ENCODE results near the gene POLE3. TPM values are rescaled to one million over a fixed set of nuclear protein-coding genes. Genes with fewer than 3 reads are reported as not detected.

POLE3 gene
- polyA plus RNA-seq, 3 donors from 2014 or later = 132 to 204 (median 177) TPM

DNA sequence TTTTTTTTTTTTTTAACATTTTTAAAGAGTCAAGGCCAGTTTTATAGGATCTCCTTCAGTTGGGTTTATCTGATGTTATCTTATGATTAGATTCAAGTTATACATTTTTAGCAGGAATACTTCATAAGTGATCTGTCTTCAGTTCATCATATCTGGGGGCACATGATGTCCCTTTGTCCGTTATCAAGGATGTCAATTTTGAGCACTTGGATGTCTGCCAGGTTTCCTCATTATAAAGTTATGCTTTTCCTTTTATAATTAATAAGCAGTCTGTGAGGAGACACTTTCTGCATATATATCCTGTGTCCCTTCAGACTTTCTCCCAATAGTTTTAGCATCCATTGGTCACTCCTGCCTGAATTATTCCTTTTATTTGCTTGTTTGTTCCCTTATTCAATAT is 45.5 kb downstream of the POLE3 start:
- Mint-ChIP-seq H3K27me3 (ENCODE audit: low read depth in 3 of 3) (peaks cover 0 to 4% (median 0%) of the 10 kb centered on the region in 3 donors), H3K4me1 (no peaks in the 10 kb centered on the region), H3K4me3 (no peak overlapping the region), H3K36me3 (peaks cover 0 to 18% (median 0%) of the 10 kb centered on the region in 3 donors), H3K9me3 (no peaks in the 10 kb centered on the region), H3K27ac (no peak overlapping the region)
- DNase-seq = no peak

DNA sequence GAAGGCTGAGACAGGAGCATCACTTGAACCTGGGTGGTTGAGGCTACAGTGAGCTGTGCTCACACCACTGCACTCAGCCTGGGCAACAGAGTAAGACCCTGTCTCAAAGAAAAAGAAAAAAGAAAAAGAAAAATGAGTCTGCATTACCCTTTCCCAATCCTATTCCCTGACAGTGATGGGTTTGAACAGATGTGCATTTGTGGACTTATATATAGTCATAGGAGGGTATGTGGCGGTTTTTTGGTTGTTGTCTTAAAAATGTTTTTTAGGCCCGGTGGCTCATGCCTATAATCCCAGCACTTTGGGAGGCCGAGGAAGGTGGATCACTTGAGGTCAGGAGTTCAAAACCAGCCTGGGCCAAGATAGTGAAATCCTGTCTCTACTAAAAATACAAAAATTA is 47.1 kb downstream of the POLE3 start:
- Mint-ChIP-seq H3K4me1 (no peaks in the 10 kb centered on the region), H3K4me3 (no peak overlapping the region), H3K36me3 (peaks cover 0 to 17% (median 3%) of the 10 kb centered on the region in 3 donors), H3K27ac (no peak overlapping the region), H3K9me3 (no peaks in the 10 kb centered on the region), H3K27me3 (ENCODE audit: low read depth in 3 of 3) (peaks cover 0 to 6% (median 0%) of the 10 kb centered on the region in 3 donors)
- DNase-seq = no peak

DNA sequence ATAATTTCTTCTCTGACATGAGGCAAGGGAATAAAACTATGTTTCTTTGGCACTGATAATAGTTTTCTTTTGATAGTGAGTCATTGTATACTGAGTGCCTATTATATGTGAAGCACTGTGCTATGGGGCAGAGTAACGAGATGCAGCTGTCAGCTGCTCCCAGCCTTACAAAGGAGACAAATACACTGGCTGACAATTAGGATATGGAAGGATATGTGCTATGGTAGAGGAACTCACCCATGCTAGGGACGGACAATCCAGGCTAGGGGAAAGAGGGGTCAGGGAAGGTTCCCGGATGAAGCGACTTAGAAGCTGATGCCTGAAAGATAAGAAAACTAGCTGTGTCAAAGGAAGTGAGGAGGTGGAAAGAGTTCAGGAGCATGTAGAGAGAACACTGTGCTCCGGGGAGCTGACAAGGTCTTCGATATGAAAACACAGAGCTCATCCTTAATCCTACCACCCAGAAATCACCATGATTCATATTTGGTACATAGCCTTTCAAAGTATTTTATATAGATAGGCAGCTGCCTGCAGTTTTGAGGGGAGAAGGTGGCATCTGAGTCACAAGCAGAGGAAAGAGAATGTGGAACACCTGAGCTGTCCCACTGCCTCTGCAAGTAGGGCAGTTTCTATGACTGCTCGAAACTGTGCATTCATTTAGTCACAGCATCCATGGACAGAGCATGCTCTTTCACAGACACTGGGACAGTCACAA is 49.0 kb downstream of the POLE3 start:
- H3K4me1 Mint-ChIP-seq = no peaks in the 10 kb centered on the region
- peaks cover 0 to 23% (median 3%) of the 10 kb centered on the region in 3 donors for H3K36me3 Mint-ChIP-seq
- no peak overlapping the region for H3K4me3 Mint-ChIP-seq
- peaks cover 0 to 6% (median 2%) of the 10 kb centered on the region in 3 donors for H3K27me3 Mint-ChIP-seq (ENCODE audit: low read depth in 3 of 3)
- H3K27ac Mint-ChIP-seq = no peak overlapping the region
- DNase-seq = no peak
- no peaks in the 10 kb centered on the region for H3K9me3 Mint-ChIP-seq

DNA sequence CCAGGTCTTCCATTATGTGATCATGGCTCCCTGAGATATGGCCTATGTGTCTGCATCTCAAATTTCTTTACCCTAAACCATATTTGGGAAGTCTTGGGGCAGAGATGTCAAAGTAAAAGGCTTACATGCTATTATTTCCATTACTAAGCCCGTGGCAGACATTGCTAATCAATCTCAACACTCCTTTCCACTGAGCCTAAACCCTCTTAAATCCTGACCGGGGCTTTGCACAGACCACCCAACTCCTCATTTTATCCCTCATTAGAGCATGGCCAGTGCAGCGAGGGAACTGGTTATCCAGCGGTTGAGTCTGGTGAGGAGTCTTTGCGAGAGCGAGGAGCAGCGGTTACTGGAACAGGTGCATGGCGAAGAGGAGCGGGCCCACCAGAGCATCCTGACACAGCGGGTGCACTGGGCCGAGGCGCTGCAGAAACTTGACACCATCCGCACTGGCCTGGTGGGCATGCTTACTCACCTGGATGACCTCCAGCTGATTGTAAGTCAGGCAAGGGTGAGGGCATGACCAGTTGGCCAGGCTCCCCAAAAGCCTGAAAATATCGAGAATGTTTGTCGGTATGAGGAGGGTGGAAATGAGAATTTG is 50.1 kb downstream of the POLE3 start:
- peaks cover 0 to 10% (median 3%) of the 10 kb centered on the region in 3 donors for H3K27me3 Mint-ChIP-seq (ENCODE audit: low read depth in 3 of 3)
- DNase-seq = no peak
- no peak overlapping the region for H3K27ac Mint-ChIP-seq

DNA sequence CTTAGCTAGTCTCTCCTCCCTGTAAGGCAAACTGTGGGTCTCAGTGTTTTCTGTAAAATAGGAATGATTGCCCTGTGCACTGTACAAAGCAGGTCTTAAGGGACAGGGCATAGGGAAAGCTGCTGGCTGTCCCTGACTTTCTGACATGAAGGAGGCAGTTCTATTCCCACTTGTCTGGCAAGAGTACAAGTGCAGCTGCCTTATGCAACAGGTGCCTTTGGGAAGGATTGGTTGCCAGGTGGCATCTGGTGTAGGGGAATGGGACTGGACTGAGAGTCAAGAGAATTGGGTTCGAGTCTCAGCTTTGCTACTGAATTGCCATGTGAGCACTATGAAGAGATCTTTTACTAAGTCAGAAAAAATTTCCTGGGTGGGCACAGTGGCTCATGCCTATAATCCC is 51.1 kb downstream of the POLE3 start:
- Mint-ChIP-seq H3K4me1 (no peaks in the 10 kb centered on the region), H3K36me3 (peaks cover 0 to 23% (median 3%) of the 10 kb centered on the region in 3 donors), H3K27me3 (ENCODE audit: low read depth in 3 of 3) (peaks cover 0 to 10% (median 3%) of the 10 kb centered on the region in 3 donors), H3K9me3 (no peaks in the 10 kb centered on the region), H3K27ac (no peak overlapping the region), H3K4me3 (no peak overlapping the region)
- DNase-seq = no peak

More for the DNA sequence above, 50.1 kb downstream of the POLE3 start:
- H3K4me1 Mint-ChIP-seq = no peaks in the 10 kb centered on the region
- H3K36me3 Mint-ChIP-seq = peaks cover 0 to 23% (median 3%) of the 10 kb centered on the region in 3 donors
- no peaks in the 10 kb centered on the region for H3K9me3 Mint-ChIP-seq
- no peak overlapping the region for H3K4me3 Mint-ChIP-seq

Other genes starting within 250 kb of the POLE3 start
- gene FKBP15, start 189.4 kb downstream of the POLE3 start, polyA plus RNA-seq = 10 to 100 TPM in 1 of 3 donors, 1 to 10 TPM in 2; 2.8 to 22.7 (median 8.4) TPM
- 1 to 10 TPM; 5.2 to 5.8 (median 5.5) TPM for gene SLC31A1, start 189.1 kb downstream of the POLE3 start, polyA plus RNA-seq
- gene CDC26, start 135.1 kb downstream of the POLE3 start, polyA plus RNA-seq = 100 to 1,000 TPM; 136 to 141 (median 137) TPM
- gene PRPF4, start 135.0 kb downstream of the POLE3 start, polyA plus RNA-seq = 10 to 100 TPM; 17.7 to 25.6 (median 25.1) TPM
- gene RNF183, start 107.3 kb downstream of the POLE3 start, polyA plus RNA-seq = not detected
- not detected for gene WDR31, start 70.4 kb downstream of the POLE3 start, polyA plus RNA-seq
- gene BSPRY, start 61.1 kb downstream of the POLE3 start, polyA plus RNA-seq = 1 to 10 TPM; 1.9 to 6.1 (median 3.7) TPM
- 10 to 100 TPM; 17.4 to 29.7 (median 22.4) TPM for gene HDHD3, start 33.7 kb downstream of the POLE3 start, polyA plus RNA-seq
- 10 to 100 TPM; 11.9 to 26.7 (median 19.7) TPM for gene ALAD, start 9.4 kb downstream of the POLE3 start, polyA plus RNA-seq
- under 1 TPM in 1 of 3 donors, not detected in 2; 0.16 TPM for gene C9orf43, start 72 bp upstream of the POLE3 start, polyA plus RNA-seq
- 100 to 1,000 TPM in 1 of 3 donors, 10 to 100 TPM in 2; 76.9 to 230 (median 90.7) TPM for gene RGS3, start 53.1 kb upstream of the POLE3 start, polyA plus RNA-seq